T-cell (primary cell): ENCODE data around the gene USP48. TPM values are rescaled to one million over a fixed set of nuclear protein-coding genes. Genes with fewer than 3 reads are reported as not detected.

Experiments used
- ATAC-seq, 4 experiments: fragments of 200-7000 bp in 3 of 4; fragments of 150-1000 bp in 1 of 4; cut with Tn5 transposase; replicated peaks in 1 of 4; 1 replicate in 3 of 4; 2 replicates in 1 of 4; pipeline ENCODE4 v1.10.0; 2021; ENCODE audit warnings: moderate library complexity in 3 of 4, mild to moderate bottlenecking in 2 of 4, moderate number of reproducible peaks in 1 of 4
- CTCF ChIA-PET, 2 donors: fragments of 300-600 bp; sonication (Branson Sonifier 250); formaldehyde crosslinking; loops; one replicate each; lab custom pipeline; 2022; ENCODE audit warnings: antibody characterized with exemption in 2 of 2; lab: Charles Lee
- POLR2A ChIA-PET, 2 donors: fragments of 300-600 bp; sonication (Branson Sonifier 250); formaldehyde crosslinking; loops; one replicate each; lab custom pipeline; 2022; ENCODE audit warnings: antibody characterized with exemption in 2 of 2; lab: Charles Lee
- DNase-seq, 35 experiments: peaks; one replicate each; pipeline versions ENCODE4 v3.0.0 to v3.0.0-alpha.2; 2013 to 2023
- H3K27ac ChIP-seq: one replicate; pipeline ENCODE4 v1.5.1; 2013; ENCODE audit warnings: low read length
- H3K27me3 ChIP-seq, 2 experiments: replicated peaks in 1 of 2; 1 replicate in 1 of 2; 2 replicates in 1 of 2; pipeline versions ENCODE4 v1.6.1 to v1.7.0; 2013; ENCODE audit warnings: low read length in 1 of 2, mixed read lengths in 1 of 2; ENCODE audit not compliant: control insufficient read depth in 2 of 2, insufficient read depth in 2 of 2; ENCODE audit errors: extremely low read depth in 1 of 2
- H3K36me3 ChIP-seq, 2 donors: 1 replicate in 1 of 2; 2 replicates in 1 of 2; pipeline versions ENCODE4 v1.6.1 to v1.7.0; 2013; ENCODE audit warnings: low read length in 1 of 2; ENCODE audit not compliant: control insufficient read depth in 2 of 2, insufficient read depth in 1 of 2; ENCODE audit errors: extremely low read depth in 1 of 2
- H3K4me1 ChIP-seq, 2 experiments: 1 replicate in 1 of 2; 2 replicates in 1 of 2; pipeline versions ENCODE4 v1.6.1 to v1.7.0; 2013; ENCODE audit warnings: low read length in 2 of 2, mixed read lengths in 1 of 2; ENCODE audit not compliant: insufficient read depth in 2 of 2, control insufficient read depth in 1 of 2; ENCODE audit errors: extremely low read depth in 1 of 2
- H3K4me3 ChIP-seq, 2 donors: 1 replicate in 1 of 2; 2 replicates in 1 of 2; pipeline versions ENCODE4 v1.5.1 to v1.7.0; 2013; ENCODE audit warnings: mild to moderate bottlenecking in 2 of 2, low read length in 1 of 2, moderate library complexity in 1 of 2; ENCODE audit not compliant: control insufficient read depth in 1 of 2; ENCODE audit errors: extremely low read depth in 1 of 2
- H3K9me3 ChIP-seq: 2 replicates; pipeline ENCODE4 v1.7.0; 2013
- H3K27ac Mint-ChIP-seq, 2 donors: one replicate each; pipeline ENCODE4 v1.8.0; 2020 to 2021; ENCODE audit warnings: mild to moderate bottlenecking in 2 of 2, mixed read lengths in 2 of 2
- H3K27me3 Mint-ChIP-seq, 2 donors: one replicate each; pipeline ENCODE4 v1.8.0; 2021 to 2022; ENCODE audit warnings: mixed read lengths in 2 of 2
- H3K36me3 Mint-ChIP-seq: one replicate; pipeline ENCODE4 v1.8.0; 2021; ENCODE audit warnings: mixed read lengths
- H3K4me1 Mint-ChIP-seq, 3 donors: one replicate each; pipeline ENCODE4 v1.8.0; 2020 to 2022; ENCODE audit warnings: mixed read lengths in 3 of 3, mild to moderate bottlenecking in 1 of 3
- H3K4me3 Mint-ChIP-seq, 3 donors: one replicate each; pipeline ENCODE4 v1.8.0; 2020 to 2022; ENCODE audit warnings: mild to moderate bottlenecking in 3 of 3, mixed read lengths in 3 of 3, moderate library complexity in 3 of 3
- H3K9me3 Mint-ChIP-seq, 3 donors: one replicate each; pipeline ENCODE4 v1.8.0; 2020 to 2022; ENCODE audit warnings: mixed read lengths in 3 of 3
- WGBS: methylation state at CpG from one replicate; pipeline ENCODE4 v1.1.5; 2013; ENCODE audit warnings: missing lambda C conversion rate; ENCODE audit not compliant: insufficient coverage; 5-methylcytosine and 5-hydroxymethylcytosine counted together
- total RNA-seq, 35 experiments: library from RNA in 6 of 35; stranded (reverse) in 6 of 35; fragments of 120-200 nt in 1 of 35; gene quantifications; one replicate each; pipeline versions ENCODE4 v1.2.1 to v1.2.4 and lab custom pipeline; 2013 to 2026

USP48 gene
- total RNA-seq, 5 donors from 2014 or later (not counting 1 experiment from before 2014, with no cell fraction given): 65.8 to 95.6 (median 77.5) TPM

DNA sequence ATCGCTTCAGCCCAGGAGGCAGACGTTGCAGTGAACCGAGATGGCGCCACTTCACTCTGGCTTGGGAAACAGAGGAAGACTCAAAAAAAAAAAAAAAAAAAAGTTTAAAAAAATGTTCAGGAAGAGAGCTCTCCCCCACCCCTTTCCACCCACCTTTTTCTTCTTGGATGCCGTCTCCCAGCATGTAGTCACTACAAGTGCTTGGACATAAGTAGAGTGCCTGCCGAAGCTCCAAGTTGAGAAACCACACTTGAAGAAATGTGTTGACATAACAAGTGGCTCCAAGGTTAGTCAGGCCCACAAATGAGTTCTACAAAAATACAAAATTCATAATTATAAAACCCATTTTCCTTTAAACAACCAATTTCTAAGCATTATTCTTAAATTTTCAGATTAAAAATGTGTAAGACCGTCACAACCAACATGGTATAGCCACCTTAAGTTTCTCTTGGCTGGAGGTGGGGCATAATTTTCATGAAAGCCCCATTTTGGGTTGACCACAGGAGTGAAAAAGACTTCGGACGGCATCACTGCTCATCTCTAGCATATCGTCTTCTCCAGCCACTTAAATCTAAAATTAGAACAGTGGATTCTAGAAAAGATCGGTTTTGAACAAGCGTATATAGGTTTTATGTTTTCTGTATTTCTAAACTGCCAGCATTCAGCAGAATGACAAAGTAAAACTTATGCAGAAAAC lies 26.4 kb downstream of the USP48 start:
- Mint-ChIP-seq H3K9me3 (no peaks in the 10 kb centered on the region), H3K27me3 (no peaks in the 10 kb centered on the region), H3K4me1 (peaks cover 25 to 29% (median 26%) of the 10 kb centered on the region in 3 donors), H3K27ac (no peak overlapping the region), H3K4me3 (no peak overlapping the region), H3K36me3 (peaks cover 13% of the 10 kb centered on the region)
- H3K9me3 ChIP-seq: no peaks in the 10 kb centered on the region
- H3K27ac ChIP-seq: no peak overlapping the region
- ATAC-seq (no peak), DNase-seq (no peak)
- POLR2A ChIA-PET: interaction anchor here in 1 of 2 donors (0.6 kb wide), 1 partner anchor 953 kb away, joined by 3 read pairs; no protein-coding TSS in a partner anchor
- no peaks in the 10 kb centered on the region for H3K27me3 ChIP-seq
- H3K4me3 ChIP-seq: no peak overlapping the region
- CTCF ChIA-PET: interaction anchor here in 1 of 2 donors (0.6 kb wide), 1 partner anchor 11 kb away, joined by 3 read pairs; no protein-coding TSS in a partner anchor
- peaks cover 2 to 45% of the 10 kb centered on the region in 2 donors for H3K36me3 ChIP-seq
- 90% methylated on average over 3 of the region's 12 CpGs for WGBS
- H3K4me1 ChIP-seq: no peaks in the 10 kb centered on the region

DNA sequence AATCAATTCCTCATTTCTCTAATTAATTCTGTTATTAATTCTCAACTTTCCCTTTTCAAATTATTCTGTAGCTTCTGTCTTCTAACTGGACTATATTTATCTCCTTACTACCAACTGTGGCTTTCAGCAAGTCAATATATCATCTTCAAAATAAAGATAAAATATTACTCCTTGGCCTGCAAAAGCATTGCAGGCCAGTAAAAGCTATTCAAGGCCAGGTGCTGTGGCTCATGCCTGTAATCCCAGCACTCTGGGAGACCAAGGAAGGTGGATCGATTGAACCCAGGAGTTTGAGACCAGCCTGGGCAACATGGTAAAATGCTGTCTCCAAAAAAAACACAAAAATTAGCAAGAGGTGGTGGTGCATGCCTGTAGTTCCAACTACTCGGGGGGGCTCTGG lies 27.9 kb downstream of the USP48 start:
- CTCF ChIA-PET: interaction anchor here in 1 of 2 donors (1.1 kb wide), 1 partner anchor 27 kb away, joined by 3 read pairs; no protein-coding TSS in a partner anchor
- Histone ChIP-seq H3K4me1 (no peaks in the 10 kb centered on the region), H3K27ac (no peak overlapping the region), H3K27me3 (no peaks in the 10 kb centered on the region), H3K36me3 (peaks cover 2 to 57% of the 10 kb centered on the region in 2 donors), H3K9me3 (no peaks in the 10 kb centered on the region), H3K4me3 (no peak overlapping the region)
- H3K4me3 Mint-ChIP-seq: no peak overlapping the region
- no CpG with 5 or more reads among the region's 2 CpGs for WGBS
- ATAC-seq: no peak
- peaks cover 17 to 27% (median 19%) of the 10 kb centered on the region in 3 donors for H3K4me1 Mint-ChIP-seq
- no peaks in the 10 kb centered on the region for H3K9me3 Mint-ChIP-seq
- H3K27ac Mint-ChIP-seq: no peak overlapping the region
- no peak for DNase-seq
- POLR2A ChIA-PET: interaction anchor here in 1 of 2 donors (0.5 kb wide), 1 partner anchor 274 kb away, joined by 3 read pairs; no protein-coding TSS in a partner anchor
- no peaks in the 10 kb centered on the region for H3K27me3 Mint-ChIP-seq
- peaks cover 25% of the 10 kb centered on the region for H3K36me3 Mint-ChIP-seq

DNA sequence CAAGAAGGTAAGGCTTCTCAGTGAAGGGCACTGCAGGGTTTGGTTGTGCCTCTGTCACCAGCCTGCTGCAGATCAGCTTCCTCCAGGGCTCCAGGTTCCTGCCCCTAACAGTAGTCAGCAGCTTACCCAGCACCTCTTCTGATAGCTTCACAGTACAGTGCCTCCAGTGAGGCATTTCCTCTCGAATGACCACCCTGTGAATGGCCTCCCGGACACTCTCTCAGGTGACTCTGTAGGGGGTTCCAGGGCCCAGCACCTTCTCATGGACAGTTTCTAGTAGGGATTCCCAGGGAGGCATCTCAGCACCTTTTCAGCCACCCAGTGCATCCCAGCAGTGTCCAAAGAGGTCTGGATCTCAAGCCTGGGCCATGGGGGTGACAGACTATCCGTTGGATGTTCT lies 28.4 kb downstream of the USP48 start:
- no peak for ATAC-seq
- H3K27ac Mint-ChIP-seq: no peak overlapping the region
- no peak overlapping the region for H3K27ac ChIP-seq
- peaks cover 12 to 22% (median 14%) of the 10 kb centered on the region in 3 donors for H3K4me1 Mint-ChIP-seq
- no peak overlapping the region for H3K4me3 Mint-ChIP-seq
- H3K9me3 ChIP-seq: no peaks in the 10 kb centered on the region
- H3K27me3 Mint-ChIP-seq: no peaks in the 10 kb centered on the region
- H3K36me3 Mint-ChIP-seq: peaks cover 29% of the 10 kb centered on the region
- no peaks in the 10 kb centered on the region for H3K9me3 Mint-ChIP-seq
- WGBS: 80% methylated on average over 2 of the region's 3 CpGs
- POLR2A ChIA-PET: no interaction called here
- DNase-seq: no peak
- CTCF ChIA-PET: interaction anchor here in 1 of 2 donors (1.1 kb wide), 1 partner anchor 27 kb away, joined by 3 read pairs; no protein-coding TSS in a partner anchor
- no peak overlapping the region for H3K4me3 ChIP-seq
- peaks cover 2 to 62% of the 10 kb centered on the region in 2 donors for H3K36me3 ChIP-seq
- no peaks in the 10 kb centered on the region for H3K4me1 ChIP-seq
- no peaks in the 10 kb centered on the region for H3K27me3 ChIP-seq

DNA sequence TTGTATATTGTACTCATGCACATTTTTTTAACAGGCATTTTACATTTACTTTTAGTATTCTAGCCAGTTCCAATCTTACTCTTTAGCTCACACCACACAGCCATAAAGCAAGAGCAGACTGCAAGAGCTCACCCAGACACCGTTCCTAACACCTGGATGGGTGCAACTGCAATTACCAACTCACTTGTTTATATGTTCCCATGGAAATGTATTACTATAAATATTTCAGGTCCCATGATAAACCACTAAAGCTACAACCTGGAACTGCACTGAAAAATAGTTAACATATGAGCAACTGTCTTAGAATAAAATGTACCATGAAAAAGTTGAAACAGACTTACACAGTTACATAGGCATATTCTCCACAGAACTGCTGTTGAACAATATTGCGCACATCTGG lies 30.8 kb downstream of the USP48 start:
- H3K27ac ChIP-seq: no peak overlapping the region
- ChIA-PET POLR2A (no interaction called here), CTCF (no interaction called here)
- no peaks in the 10 kb centered on the region for H3K27me3 Mint-ChIP-seq
- DNase-seq: no peak
- H3K4me3 ChIP-seq: no peak overlapping the region
- no peaks in the 10 kb centered on the region for H3K9me3 ChIP-seq
- ATAC-seq: no peak
- no peak overlapping the region for H3K27ac Mint-ChIP-seq
- no peaks in the 10 kb centered on the region for H3K9me3 Mint-ChIP-seq
- no peak overlapping the region for H3K4me3 Mint-ChIP-seq
- H3K27me3 ChIP-seq: no peaks in the 10 kb centered on the region
- WGBS: no CpG with 5 or more reads among the region's 2 CpGs
- peaks cover 35% of the 10 kb centered on the region for H3K36me3 Mint-ChIP-seq
- no peaks in the 10 kb centered on the region for H3K4me1 Mint-ChIP-seq
- peaks cover 2 to 80% of the 10 kb centered on the region in 2 donors for H3K36me3 ChIP-seq
- no peaks in the 10 kb centered on the region for H3K4me1 ChIP-seq

DNA sequence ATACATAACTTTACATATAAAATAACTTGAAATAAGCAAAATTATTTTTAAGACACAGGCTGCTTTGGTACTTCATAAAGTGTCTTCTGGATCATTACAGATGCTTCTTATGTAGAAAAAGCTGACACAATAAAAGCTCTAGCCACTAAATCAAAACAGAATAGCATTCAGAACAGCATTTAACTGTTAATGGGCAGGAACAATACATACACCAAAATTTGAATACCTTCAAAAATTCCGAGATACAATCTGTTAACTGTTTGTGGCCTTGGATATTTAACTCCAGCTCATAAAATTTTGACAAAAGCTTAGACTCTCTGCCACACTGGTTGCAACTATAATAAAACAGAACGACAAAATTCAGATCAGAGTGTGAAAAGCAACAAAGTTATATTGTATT lies 31.7 kb downstream of the USP48 start:
- POLR2A ChIA-PET: interaction anchor here in 1 of 2 donors (0.6 kb wide), 1 partner anchor 660 kb away, joined by 3 read pairs; no protein-coding TSS in a partner anchor
- Histone ChIP-seq H3K27ac (no peak overlapping the region), H3K36me3 (peaks cover 2 to 82% of the 10 kb centered on the region in 2 donors), H3K4me3 (no peak overlapping the region), H3K27me3 (no peaks in the 10 kb centered on the region), H3K9me3 (no peaks in the 10 kb centered on the region), H3K4me1 (no peaks in the 10 kb centered on the region)
- Mint-ChIP-seq H3K27me3 (no peaks in the 10 kb centered on the region), H3K36me3 (peaks cover 35% of the 10 kb centered on the region), H3K9me3 (no peaks in the 10 kb centered on the region), H3K27ac (no peak overlapping the region), H3K4me3 (no peak overlapping the region), H3K4me1 (no peaks in the 10 kb centered on the region)
- CTCF ChIA-PET: interaction anchor here in 1 of 2 donors (0.6 kb wide), 1 partner anchor 48 kb away, joined by 4 read pairs; no protein-coding TSS in a partner anchor
- DNase-seq (no peak), ATAC-seq (no peak)
- no CpG with 5 or more reads among the region's 2 CpGs for WGBS

DNA sequence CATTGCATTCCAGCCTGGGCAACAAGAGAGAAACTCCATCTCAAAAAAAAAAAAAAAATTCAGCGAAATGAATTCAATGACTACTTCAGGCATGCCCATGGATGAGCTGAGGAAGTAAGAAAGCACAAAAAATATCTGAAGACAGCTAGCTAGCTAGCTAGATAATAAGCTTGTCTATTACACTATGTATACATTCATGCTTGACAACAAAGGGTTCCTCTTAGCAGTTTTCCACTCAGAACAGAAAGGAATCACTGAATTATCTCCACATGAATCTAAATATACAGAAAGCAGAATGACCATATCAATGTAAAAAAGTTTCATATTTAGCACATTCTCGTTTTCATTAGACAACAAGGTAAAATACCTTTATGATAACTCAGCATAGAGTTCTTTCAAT lies 32.1 kb downstream of the USP48 start:
- Histone ChIP-seq H3K36me3 (peaks cover 2 to 79% of the 10 kb centered on the region in 2 donors), H3K27ac (no peak overlapping the region), H3K9me3 (no peaks in the 10 kb centered on the region), H3K27me3 (no peaks in the 10 kb centered on the region), H3K4me1 (no peaks in the 10 kb centered on the region), H3K4me3 (no peak overlapping the region)
- CTCF ChIA-PET: no interaction called here
- 0% methylated on average over 1 of the region's 2 CpGs for WGBS
- Mint-ChIP-seq H3K4me3 (no peak overlapping the region), H3K36me3 (peaks cover 35% of the 10 kb centered on the region), H3K9me3 (no peaks in the 10 kb centered on the region), H3K4me1 (no peaks in the 10 kb centered on the region), H3K27me3 (no peaks in the 10 kb centered on the region), H3K27ac (no peak overlapping the region)
- DNase-seq (no peak), ATAC-seq (no peak)
- POLR2A ChIA-PET: no interaction called here
